ENCODE data around the gene XYLT2. TPM values are rescaled to one million over a fixed set of nuclear protein-coding genes. Genes with fewer than 3 reads are reported as not detected.
"Not testable (repeated sequence)": the region's sequence is repeated elsewhere in the genome, so short reads cannot be mapped to it uniquely, and the experiment has no call there.

XYLT2 gene
- total and polyA plus RNA-seq, 10 of the 15 experiments (the other 5 are each of a cell fraction or from before 2014, with no cell fraction given), result 0.82 to 20.6 (median 13.0) TPM

DNA sequence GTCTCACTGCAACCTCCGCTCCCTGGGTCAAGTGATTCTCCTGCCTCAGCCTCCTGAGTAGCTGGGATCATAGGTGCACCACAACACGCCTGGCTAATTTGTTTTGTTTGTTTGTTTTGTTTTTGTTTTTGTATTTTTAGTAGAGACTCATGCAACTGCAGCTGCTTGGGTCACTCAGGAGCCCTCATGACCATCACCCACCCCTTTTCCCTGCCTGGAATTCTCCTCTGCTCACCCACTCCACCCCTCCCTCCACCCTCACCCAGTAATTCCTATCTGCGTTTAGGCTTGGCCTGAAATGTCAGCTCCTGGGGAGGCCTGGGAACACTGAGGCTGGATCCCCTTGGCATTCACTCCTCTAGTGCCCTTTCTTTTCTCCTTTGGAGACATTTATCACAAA is 46.1 kb upstream of the XYLT2 start (continued):
- TF ChIP-seq ZNF592 (IDR thresholded peaks at IDR 0.05) (no peak), SMC3 (IDR thresholded peaks at IDR 0.05; ENCODE audit: borderline replicate concordance, low read length) (no peak), EP300 (IDR thresholded peaks at IDR 0.05; ENCODE audit: borderline replicate concordance in 1 of 2, control insufficient read depth in 1 of 2, low read depth in 2 of 2, low read length in 2 of 2) (no peak), JUNB (IDR thresholded peaks at IDR 0.05) (no peak)

GRCh38 chr17:50300824-50301223 is 45.1 kb upstream of the XYLT2 start:
- H3K4me2 ChIP-seq (ENCODE audit: control insufficient read depth, insufficient read depth); ATAC-seq; H3K4me3 ChIP-seq; BruUV-seq (replicated peaks); H2AFZ ChIP-seq (ENCODE audit: control insufficient read depth, low read depth, low read length); H3K27me3 ChIP-seq (replicated peaks in 1 of 2; ENCODE audit: control insufficient read depth in 2 of 2, insufficient read depth in 2 of 2, low read length in 1 of 2); FAIRE-seq; H3K9ac ChIP-seq (ENCODE audit: control insufficient read depth, insufficient read depth, low read length); H3K27ac ChIP-seq (ENCODE audit: control insufficient read depth, insufficient read depth); intact Hi-C loops (cut with micrococcal nuclease; ENCODE audit: unreplicated experiment); H3K36me3 ChIP-seq (ENCODE audit: control insufficient read depth in 2 of 2, insufficient read depth in 2 of 2, low read length in 1 of 2); in situ Hi-C loops (cut with MboI); H3K9me3 ChIP-seq (replicated peaks; ENCODE audit: control insufficient read depth, insufficient read depth, low read length); H3K4me1 ChIP-seq (ENCODE audit: control insufficient read depth, insufficient read depth, low read length); H4K20me1 ChIP-seq (ENCODE audit: control insufficient read depth, insufficient read depth); H3K79me2 ChIP-seq (ENCODE audit: control insufficient read depth, insufficient read depth, low read length); DNase-seq (ENCODE audit: low read depth, low spot score): not testable (repeated sequence)
- SMC1A ChIA-PET (ENCODE audit: uncharacterized antibody, unreplicated experiment), result interaction anchor here (1.0 kb wide), 2 partner anchors 99 to 131 kb away, joined by 3 to 4 read pairs; partner anchors contain the start of gene COL1A1
- TF ChIP-seq ETV6 (conservative IDR thresholded peaks at IDR 0.05 in 1 of 2, IDR thresholded peaks at IDR 0.05 in 1 of 2; ENCODE audit: borderline replicate concordance in 1 of 2, low read depth in 1 of 2), result peak in 1 of 2 experiments; percentile 51; a peak in 1 of 4 replicates
- RAD21 ChIA-PET (ENCODE audit: unreplicated experiment), result interaction anchor here (0.9 to 7.8 kb wide), 4 partner anchors 9 to 99 kb away, joined by 3 to 106 read pairs (median 16); partner anchors contain the start of genes COL1A1 and TMEM92
- WGBS (ENCODE audit: insufficient coverage, insufficient replicate concordance, low lambda C conversion rate, missing lambda C conversion rate), result 0% methylated on average over 1 of the region's 1 CpG
- POLR2A ChIA-PET, result interaction anchor here (1.0 kb wide), 1 partner anchor 11 kb away, joined by 3 read pairs; no protein-coding TSS in a partner anchor
- CTCF ChIA-PET, result interaction anchor here (0.7 to 16.9 kb wide), 7 partner anchors 8 to 131 kb away, joined by 3 to 298 read pairs (median 6); partner anchors contain the start of genes COL1A1 and TMEM92

Measured in GM12878 (cell line).